KMS-11 (cell line): Measurements from ENCODE around the gene MOV10L1.
A peak's percentile ranks its signal among the peaks of the same experiment; 100 is the strongest.

Source experiments
- H2AFZ ChIP-seq: fragments of 200-600 bp; sonication (generic); 2 replicates; pipeline ENCODE4 v1.6.1; 2016; ENCODE audit warnings: antibody characterized with exemption, mixed run types, low read depth
- H3K27ac ChIP-seq: fragments of 200-600 bp; sonication (generic); 2 replicates; pipeline ENCODE4 v1.6.1; 2016; ENCODE audit warnings: mild to moderate bottlenecking, mixed run types
- H3K27me3 ChIP-seq: fragments of 200-600 bp; sonication (generic); 2 replicates; pipeline ENCODE4 v1.6.1; 2017; ENCODE audit warnings: mild to moderate bottlenecking, low read depth, mixed run types, moderate library complexity; ENCODE audit not compliant: insufficient read depth
- H3K36me3 ChIP-seq: fragments of 200-600 bp; sonication (generic); 2 replicates; pipeline ENCODE4 v1.6.1; 2017; ENCODE audit warnings: mild to moderate bottlenecking, mixed run types; ENCODE audit not compliant: insufficient read depth
- H3K4me1 ChIP-seq: fragments of 200-600 bp; sonication (generic); 2 replicates; pipeline ENCODE4 v1.6.1; 2016; ENCODE audit warnings: mild to moderate bottlenecking, low read depth, mixed run types; ENCODE audit not compliant: poor library complexity, severe bottlenecking
- H3K4me2 ChIP-seq: fragments of 200-600 bp; sonication (generic); 2 replicates; pipeline ENCODE4 v1.7.0; 2016; ENCODE audit warnings: mild to moderate bottlenecking, mixed run types
- H3K4me3 ChIP-seq: fragments of 200-600 bp; sonication (generic); IDR thresholded peaks from 2 replicates; pipeline ENCODE4 v1.6.1; 2017; ENCODE audit warnings: low read depth, low read length, mixed read lengths; ENCODE audit not compliant: insufficient read depth
- H3K79me2 ChIP-seq: fragments of 200-600 bp; sonication (generic); 2 replicates; pipeline ENCODE4 v1.6.1; 2016; ENCODE audit warnings: low read depth, mixed run types; ENCODE audit not compliant: insufficient read depth
- H3K9ac ChIP-seq: fragments of 200-600 bp; sonication (generic); 2 replicates; pipeline ENCODE4 v1.6.1; 2016; ENCODE audit warnings: mild to moderate bottlenecking, mixed run types
- H4K20me1 ChIP-seq: fragments of 200-600 bp; sonication (generic); 2 replicates; pipeline ENCODE4 v1.6.1; 2016; ENCODE audit warnings: mild to moderate bottlenecking, mixed run types; ENCODE audit not compliant: insufficient read depth
- CTCF ChIP-seq: fragments of 200-600 bp; sonication (generic); conservative IDR thresholded peaks from 2 replicates; pipeline ENCODE4 v1.6.1; 2017; ENCODE audit warnings: low read depth, mild to moderate bottlenecking, antibody characterized with exemption, low read length, moderate library complexity, mixed read lengths

Gene MOV10L1

GRCh38 chr22:50208939-50209892 lies 119.4 kb downstream of the MOV10L1 start:
- Histone ChIP-seq H3K4me1 (no peaks in the 10 kb centered on the region), H3K79me2 (no peaks in the 10 kb centered on the region), H4K20me1 (no peaks in the 10 kb centered on the region), H3K27ac (no peak overlapping the region), H3K9ac (no peak overlapping the region), H3K4me3 (no peak overlapping the region), H2AFZ (no peak overlapping the region), H3K4me2 (no peak overlapping the region), H3K36me3 (no peaks in the 10 kb centered on the region), H3K27me3 (no peaks in the 10 kb centered on the region)
- TF ChIP-seq CTCF, result no peak

- Histone ChIP-seq H3K27ac (no peak overlapping the region), H2AFZ (no peak overlapping the region), H3K4me3 (no peak overlapping the region), H3K4me2 (no peak overlapping the region), H4K20me1 (no peaks in the 10 kb centered on the region), H3K79me2 (no peaks in the 10 kb centered on the region), H3K4me1 (no peaks in the 10 kb centered on the region), H3K36me3 (no peaks in the 10 kb centered on the region), H3K9ac (no peak overlapping the region), H3K27me3 (no peaks in the 10 kb centered on the region)
- peak; percentile 78 for TF ChIP-seq CTCF
These were observed 120.1 kb downstream of the MOV10L1 start for GRCh38 chr22:50209893-50210292.

- Histone ChIP-seq H3K4me3 (no peak overlapping the region), H3K4me2 (no peak overlapping the region), H3K27ac (no peak overlapping the region), H3K9ac (no peak overlapping the region), H3K27me3 (no peaks in the 10 kb centered on the region), H4K20me1 (no peaks in the 10 kb centered on the region), H3K79me2 (no peaks in the 10 kb centered on the region), H3K36me3 (no peaks in the 10 kb centered on the region), H3K4me1 (no peaks in the 10 kb centered on the region), H2AFZ (no peak overlapping the region)
- TF ChIP-seq CTCF, result no peak
These were observed 120.8 kb downstream of the MOV10L1 start for GRCh38 chr22:50210378-50211139.

- H3K36me3 ChIP-seq, result no peaks in the 10 kb centered on the region
- no peaks in the 10 kb centered on the region for H3K4me1 ChIP-seq
- no peaks in the 10 kb centered on the region for H4K20me1 ChIP-seq
- no peak overlapping the region for H3K4me3 ChIP-seq
- no peak overlapping the region for H2AFZ ChIP-seq
- no peak for TF ChIP-seq CTCF
- H3K4me2 ChIP-seq, result no peak overlapping the region
- H3K9ac ChIP-seq, result no peak overlapping the region
- no peaks in the 10 kb centered on the region for H3K27me3 ChIP-seq
- no peak overlapping the region for H3K27ac ChIP-seq
- no peaks in the 10 kb centered on the region for H3K79me2 ChIP-seq
These were observed 121.3 kb downstream of the MOV10L1 start for GRCh38 chr22:50211147-50211546.
